GM15510 (cell line): Measurements from ENCODE around the gene IL1R1.

ENCODE experiments used
- POLR2A ChIP-seq: IDR thresholded peaks from 3 replicates; pipeline ENCODE4 v1.6.1; 2011; ENCODE audit warnings: borderline replicate concordance; ENCODE audit not compliant: insufficient read length; ENCODE audit errors: extremely low read depth

Gene IL1R1

GRCh38 chr2:102229141-102229769 is 86.7 kb downstream of the IL1R1 start:
- no peak for TF ChIP-seq POLR2A
